Astrocyte (in vitro differentiated cells and primary cell): ENCODE measurements around the gene DAAM2. TPM values are rescaled to one million over a fixed set of nuclear protein-coding genes. Genes with fewer than 3 reads are reported as not detected.

Experiments
- DNase-seq: peaks from one replicate; pipeline ENCODE4 v3.0.0-alpha.2; 2010; ENCODE audit warnings: low read depth
- FAIRE-seq: peaks from 2 replicates; lab custom pipeline; 2011; peaks lifted over from hg19 to GRCh38; lab: Jason Lieb, UNC
- H2AFZ ChIP-seq: 2 replicates; pipeline ENCODE4 v1.6.0; 2012; ENCODE audit warnings: low read depth, low read length, inconsistent platforms
- H3K27ac ChIP-seq: 2 replicates; pipeline ENCODE4 v1.5.1; 2011; ENCODE audit warnings: low read depth, low read length, inconsistent platforms
- H3K27me3 ChIP-seq: 2 replicates; pipeline ENCODE4 v1.6.0; 2011; ENCODE audit warnings: low read length, inconsistent platforms; ENCODE audit not compliant: insufficient read depth
- H3K36me3 ChIP-seq: 2 replicates; pipeline ENCODE4 v1.5.1; 2011; ENCODE audit warnings: low read length, inconsistent platforms; ENCODE audit not compliant: insufficient read depth
- H3K4me1 ChIP-seq: 2 replicates; pipeline ENCODE4 v1.5.1; 2011; ENCODE audit warnings: low read length, inconsistent platforms; ENCODE audit not compliant: insufficient read depth
- H3K4me2 ChIP-seq: 2 replicates; pipeline ENCODE4 v1.6.0; 2012; ENCODE audit warnings: low read length, inconsistent platforms
- H3K4me3 ChIP-seq: 2 replicates; pipeline ENCODE4 v1.5.1; 2011; ENCODE audit warnings: low read depth, mild to moderate bottlenecking, low read length, inconsistent platforms; ENCODE audit not compliant: insufficient read depth
- H3K79me2 ChIP-seq: 2 replicates; pipeline ENCODE4 v1.6.0; 2012; ENCODE audit warnings: mild to moderate bottlenecking, low read length, inconsistent platforms; ENCODE audit not compliant: insufficient read depth
- H3K9ac ChIP-seq: 2 replicates; pipeline ENCODE4 v1.6.0; 2012; ENCODE audit warnings: mild to moderate bottlenecking, low read length, inconsistent platforms
- H3K9me3 ChIP-seq: 2 replicates; pipeline ENCODE4 v1.5.1; 2012; ENCODE audit warnings: low read depth, mild to moderate bottlenecking, low read length, inconsistent platforms; ENCODE audit not compliant: insufficient read depth
- H4K20me1 ChIP-seq: 2 replicates; pipeline ENCODE4 v1.6.0; 2012; ENCODE audit warnings: low read length, inconsistent platforms; ENCODE audit not compliant: insufficient read depth
- H3K27ac Mint-ChIP-seq: one replicate; pipeline ENCODE4 v1.8.0; 2021; ENCODE audit warnings: mild to moderate bottlenecking, mixed read lengths; ENCODE audit not compliant: unreplicated experiment
- H3K27me3 Mint-ChIP-seq: one replicate; pipeline ENCODE4 v1.8.0; 2021; ENCODE audit warnings: low read depth, mixed read lengths; ENCODE audit not compliant: unreplicated experiment
- H3K36me3 Mint-ChIP-seq: one replicate; pipeline ENCODE4 v1.8.0; 2021; ENCODE audit warnings: low read depth, mixed read lengths; ENCODE audit not compliant: unreplicated experiment
- H3K4me1 Mint-ChIP-seq: one replicate; pipeline ENCODE4 v1.8.0; 2021; ENCODE audit warnings: low read depth, mixed read lengths; ENCODE audit not compliant: unreplicated experiment
- H3K4me3 Mint-ChIP-seq: one replicate; pipeline ENCODE4 v1.8.0; 2021; ENCODE audit warnings: mild to moderate bottlenecking, moderate library complexity, mixed read lengths; ENCODE audit not compliant: unreplicated experiment
- H3K9me3 Mint-ChIP-seq: one replicate; pipeline ENCODE4 v1.8.0; 2021; ENCODE audit warnings: mild to moderate bottlenecking, mixed read lengths; ENCODE audit not compliant: unreplicated experiment
- EZH2 ChIP-seq: IDR thresholded peaks from 2 replicates; pipeline ENCODE4 v1.6.1; 2012; ENCODE audit warnings: mild to moderate bottlenecking, low read length, inconsistent platforms; ENCODE audit not compliant: insufficient read depth
- total RNA-seq: library from RNA; stranded (reverse); gene quantifications from 2 replicates; pipeline ENCODE4 v1.2.1, GENCODE V29; 2021
- TF ChIP-seq, protein P1 (sequence below): IDR thresholded peaks from 2 replicates; pipeline ENCODE4 v1.5.1; 2011; ENCODE audit warnings: low read depth, mild to moderate bottlenecking, inconsistent platforms, low read length, moderate library complexity; ENCODE audit not compliant: insufficient read depth

Gene DAAM2
- total RNA-seq, 1 donor from 2014 or later, result 38.4 TPM

DNA sequence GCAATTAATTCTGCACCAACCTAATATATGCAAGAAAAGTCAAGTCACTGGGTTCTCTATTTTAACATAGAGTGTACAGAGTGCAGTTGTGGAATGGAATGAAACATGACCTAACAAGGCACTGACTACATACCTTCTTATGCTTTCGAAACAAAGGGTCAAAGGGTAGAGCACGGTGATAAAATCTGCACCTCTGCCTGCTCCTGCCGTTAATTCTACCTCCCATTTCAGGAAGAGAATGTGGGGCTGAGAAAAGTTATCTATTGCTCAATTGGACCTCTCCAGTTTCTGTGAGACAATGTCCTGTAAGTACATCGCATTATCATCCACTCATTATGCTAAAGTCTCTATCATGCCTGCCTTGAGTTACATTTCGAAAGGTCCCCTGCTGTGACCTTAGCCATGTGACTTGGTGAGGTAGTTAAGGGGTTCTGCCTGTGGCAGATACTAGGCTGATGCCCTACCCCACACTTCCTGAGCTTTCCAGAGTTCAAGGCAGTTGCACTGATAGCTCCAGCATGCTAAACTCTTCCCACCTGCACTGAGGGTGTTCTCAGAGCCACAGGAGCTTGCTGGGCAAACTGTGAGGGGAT, 156.1 kb downstream of the DAAM2 start:
- H3K36me3 ChIP-seq, result no peaks in the 10 kb centered on the region
- H3K4me3 ChIP-seq, result no peak overlapping the region
- H3K27ac Mint-ChIP-seq, result no peak overlapping the region
- H3K9ac ChIP-seq, result no peak overlapping the region
- no peaks in the 10 kb centered on the region for H3K4me1 Mint-ChIP-seq
- H3K27ac ChIP-seq, result no peak overlapping the region
- H3K36me3 Mint-ChIP-seq, result no peaks in the 10 kb centered on the region
- TF ChIP-seq, protein P1, sequence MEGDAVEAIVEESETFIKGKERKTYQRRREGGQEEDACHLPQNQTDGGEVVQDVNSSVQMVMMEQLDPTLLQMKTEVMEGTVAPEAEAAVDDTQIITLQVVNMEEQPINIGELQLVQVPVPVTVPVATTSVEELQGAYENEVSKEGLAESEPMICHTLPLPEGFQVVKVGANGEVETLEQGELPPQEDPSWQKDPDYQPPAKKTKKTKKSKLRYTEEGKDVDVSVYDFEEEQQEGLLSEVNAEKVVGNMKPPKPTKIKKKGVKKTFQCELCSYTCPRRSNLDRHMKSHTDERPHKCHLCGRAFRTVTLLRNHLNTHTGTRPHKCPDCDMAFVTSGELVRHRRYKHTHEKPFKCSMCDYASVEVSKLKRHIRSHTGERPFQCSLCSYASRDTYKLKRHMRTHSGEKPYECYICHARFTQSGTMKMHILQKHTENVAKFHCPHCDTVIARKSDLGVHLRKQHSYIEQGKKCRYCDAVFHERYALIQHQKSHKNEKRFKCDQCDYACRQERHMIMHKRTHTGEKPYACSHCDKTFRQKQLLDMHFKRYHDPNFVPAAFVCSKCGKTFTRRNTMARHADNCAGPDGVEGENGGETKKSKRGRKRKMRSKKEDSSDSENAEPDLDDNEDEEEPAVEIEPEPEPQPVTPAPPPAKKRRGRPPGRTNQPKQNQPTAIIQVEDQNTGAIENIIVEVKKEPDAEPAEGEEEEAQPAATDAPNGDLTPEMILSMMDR, result no peak
- no peak for TF ChIP-seq EZH2
- no peaks in the 10 kb centered on the region for H3K4me1 ChIP-seq
- H3K79me2 ChIP-seq, result no peaks in the 10 kb centered on the region
- H4K20me1 ChIP-seq, result no peaks in the 10 kb centered on the region
- H3K4me2 ChIP-seq, result no peak overlapping the region
- no peaks in the 10 kb centered on the region for H3K9me3 Mint-ChIP-seq
- H3K4me3 Mint-ChIP-seq, result no peak overlapping the region
- DNase-seq, result no peak
- H3K27me3 ChIP-seq, result no peaks in the 10 kb centered on the region
- FAIRE-seq, result no peak
- H3K9me3 ChIP-seq, result no peaks in the 10 kb centered on the region
- H3K27me3 Mint-ChIP-seq, result peaks cover 8% of the 10 kb centered on the region
- H2AFZ ChIP-seq, result no peak overlapping the region

DNA sequence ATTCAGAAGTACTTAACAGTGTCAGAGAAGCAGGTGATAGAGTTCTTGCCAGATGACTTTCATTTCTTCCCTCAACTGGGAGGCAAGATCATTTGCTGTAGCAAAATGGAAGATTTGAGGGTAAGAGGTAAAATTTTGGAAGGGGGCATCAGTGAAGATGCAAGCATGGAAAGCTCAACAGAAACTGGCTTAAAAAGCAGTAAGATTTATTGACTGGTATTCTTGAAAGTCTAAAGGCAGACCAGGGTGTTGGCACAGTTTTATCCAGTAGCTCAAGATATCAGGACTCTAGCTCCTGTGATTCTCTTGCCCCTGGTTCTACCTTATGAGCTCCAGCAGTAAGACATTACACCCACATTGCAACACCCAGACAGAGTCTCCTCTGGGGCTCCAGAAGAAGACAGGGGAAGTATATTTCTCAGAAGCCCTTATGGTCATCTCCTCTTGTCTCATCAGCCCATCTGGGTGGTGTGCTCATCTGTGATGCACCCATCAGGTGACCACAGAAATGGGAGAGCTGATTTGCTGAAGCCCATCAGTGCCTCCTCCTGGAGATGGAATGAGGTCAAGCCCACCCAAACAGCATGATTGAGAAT, 158.0 kb downstream of the DAAM2 start:
- no peaks in the 10 kb centered on the region for H3K9me3 Mint-ChIP-seq
- Histone ChIP-seq H2AFZ (no peak overlapping the region), H3K36me3 (no peaks in the 10 kb centered on the region), H3K4me2 (no peak overlapping the region), H3K9ac (no peak overlapping the region), H4K20me1 (no peaks in the 10 kb centered on the region), H3K27me3 (no peaks in the 10 kb centered on the region), H3K4me3 (no peak overlapping the region), H3K79me2 (no peaks in the 10 kb centered on the region), H3K27ac (no peak overlapping the region), H3K4me1 (no peaks in the 10 kb centered on the region), H3K9me3 (no peaks in the 10 kb centered on the region)
- DNase-seq (no peak), FAIRE-seq (no peak)
- peaks cover 2% of the 10 kb centered on the region for H3K27me3 Mint-ChIP-seq
- TF ChIP-seq, protein P1, result no peak
- TF ChIP-seq EZH2, result no peak
- no peak overlapping the region for H3K27ac Mint-ChIP-seq
- no peak overlapping the region for H3K4me3 Mint-ChIP-seq
- H3K4me1 Mint-ChIP-seq, result no peaks in the 10 kb centered on the region
- no peaks in the 10 kb centered on the region for H3K36me3 Mint-ChIP-seq

GRCh38 chr6:39951191-39951590, 159.0 kb downstream of the DAAM2 start:
- Histone ChIP-seq H3K27ac (no peak overlapping the region), H3K4me1 (no peaks in the 10 kb centered on the region), H3K9ac (no peak overlapping the region), H2AFZ (no peak overlapping the region), H3K9me3 (no peaks in the 10 kb centered on the region), H3K27me3 (no peaks in the 10 kb centered on the region), H3K4me2 (no peak overlapping the region), H3K36me3 (no peaks in the 10 kb centered on the region), H3K79me2 (no peaks in the 10 kb centered on the region), H3K4me3 (no peak overlapping the region), H4K20me1 (no peaks in the 10 kb centered on the region)
- no peak overlapping the region for H3K4me3 Mint-ChIP-seq
- no peak for TF ChIP-seq EZH2
- TF ChIP-seq, protein P1, result no peak
- H3K9me3 Mint-ChIP-seq, result no peaks in the 10 kb centered on the region
- peaks cover 2% of the 10 kb centered on the region for H3K27me3 Mint-ChIP-seq
- no peak overlapping the region for H3K27ac Mint-ChIP-seq
- DNase-seq (no peak), FAIRE-seq (no peak)
- H3K36me3 Mint-ChIP-seq, result no peaks in the 10 kb centered on the region
- H3K4me1 Mint-ChIP-seq, result no peaks in the 10 kb centered on the region
